Right kidney (tissue), 1 donor: ENCODE measurements around the gene RBM17.
"Not testable (repeated sequence)": the region's sequence is repeated elsewhere in the genome, so short reads cannot be mapped to it uniquely, and the experiment has no call there.

ENCODE experiments used
- DNase-seq: peaks from one replicate; pipeline ENCODE4 v3.0.0-alpha.2; 2016

Gene RBM17

GRCh38 chr10:6135589-6136168, 46.8 kb downstream of the RBM17 start:
- DNase-seq: no peak

- DNase-seq: no peak
These were observed 47.7 kb downstream of the RBM17 start for GRCh38 chr10:6136215-6137201.

- no peak for DNase-seq
These were observed 49.6 kb downstream of the RBM17 start for GRCh38 chr10:6138456-6138855.

- DNase-seq: no peak
These were observed 50.6 kb downstream of the RBM17 start for GRCh38 chr10:6139470-6139869.

GRCh38 chr10:6140141-6140841, 51.5 kb downstream of the RBM17 start:
- DNase-seq: no peak

- DNase-seq: no peak
These were observed 52.1 kb downstream of the RBM17 start for GRCh38 chr10:6140965-6141295.

- no peak for DNase-seq
These were observed 52.7 kb downstream of the RBM17 start for GRCh38 chr10:6141296-6142151.

GRCh38 chr10:6142186-6142585, 53.4 kb downstream of the RBM17 start:
- not testable (repeated sequence) for DNase-seq

GRCh38 chr10:6142644-6143043, 53.8 kb downstream of the RBM17 start:
- DNase-seq: no peak

- no peak for DNase-seq
These were observed 54.3 kb downstream of the RBM17 start for GRCh38 chr10:6143181-6143580.

GRCh38 chr10:6144406-6145165, 55.8 kb downstream of the RBM17 start:
- DNase-seq: peak; percentile 87

- peak; percentile 66 for DNase-seq
These were observed 56.5 kb downstream of the RBM17 start for GRCh38 chr10:6145166-6145987.

- DNase-seq: no peak
These were observed 57.4 kb downstream of the RBM17 start for GRCh38 chr10:6146013-6146785.

- DNase-seq: no peak
These were observed 58.1 kb downstream of the RBM17 start for GRCh38 chr10:6146921-6147320.

GRCh38 chr10:6148251-6148701, 59.4 kb downstream of the RBM17 start:
- DNase-seq: no peak

- DNase-seq: no peak
These were observed 60.1 kb downstream of the RBM17 start for GRCh38 chr10:6148908-6149307.

GRCh38 chr10:6151087-6151977, 62.5 kb downstream of the RBM17 start:
- peak; percentile 73 for DNase-seq

- no peak for DNase-seq
These were observed 65.0 kb downstream of the RBM17 start for GRCh38 chr10:6153845-6154244.

GRCh38 chr10:6154566-6154965, 65.7 kb downstream of the RBM17 start:
- no peak for DNase-seq
